Common myeloid progenitor, CD34-positive (primary cell): ENCODE results near the gene NACA.
"Not testable (repeated sequence)": the region's sequence is repeated elsewhere in the genome, so short reads cannot be mapped to it uniquely, and the experiment has no call there.

Source experiments
- CTCF ChIA-PET: fragments of 350-600 bp; sonication (Branson Sonifier 250); formaldehyde crosslinking; loops from one replicate; lab custom pipeline; 2021; ENCODE audit warnings: antibody characterized with exemption; lab: Charles Lee
- POLR2A ChIA-PET: fragments of 350-600 bp; sonication (Branson Sonifier 250); formaldehyde crosslinking; loops from one replicate; lab custom pipeline; 2021; ENCODE audit warnings: antibody characterized with exemption; lab: Charles Lee
- DNase-seq, 3 donors: peaks; one replicate each; pipeline versions ENCODE4 v3.0.0 to v3.0.0-alpha.2; 2013
- H3K27ac ChIP-seq, 2 experiments: 1 replicate in 1 of 2; 2 replicates in 1 of 2; pipeline ENCODE4 v1.7.0; 2013; ENCODE audit warnings: inconsistent platforms in 2 of 2, low read length in 2 of 2, mild to moderate bottlenecking in 2 of 2, low read depth in 1 of 2, moderate library complexity in 1 of 2; ENCODE audit not compliant: severe bottlenecking in 2 of 2, insufficient read depth in 1 of 2, poor library complexity in 1 of 2
- H3K27me3 ChIP-seq, 5 experiments: replicated peaks in 2 of 5; 1 replicate in 3 of 5; 2 replicates in 2 of 5; pipeline versions ENCODE4 v1.6.1 to v1.7.0; 2013; ENCODE audit warnings: low read length in 4 of 5, mild to moderate bottlenecking in 2 of 5, moderate library complexity in 2 of 5, inconsistent platforms in 1 of 5; ENCODE audit not compliant: insufficient read depth in 5 of 5, control insufficient read depth in 4 of 5
- H3K36me3 ChIP-seq, 4 experiments: 1 replicate in 2 of 4; 2 replicates in 2 of 4; pipeline versions ENCODE4 v1.6.1 to v1.7.0; 2013; ENCODE audit warnings: low read length in 3 of 4, control low read depth in 1 of 4, mild to moderate bottlenecking in 1 of 4; ENCODE audit not compliant: control insufficient read depth in 4 of 4, insufficient read depth in 4 of 4
- H3K4me1 ChIP-seq, 4 experiments: 1 replicate in 3 of 4; 2 replicates in 1 of 4; pipeline versions ENCODE4 v1.6.1 to v1.7.1; 2013; ENCODE audit warnings: low read length in 3 of 4, mild to moderate bottlenecking in 3 of 4, control low read depth in 1 of 4, inconsistent platforms in 1 of 4, moderate library complexity in 1 of 4; ENCODE audit not compliant: control insufficient read depth in 4 of 4, insufficient read depth in 4 of 4; ENCODE audit errors: control extremely low read depth in 1 of 4
- H3K4me3 ChIP-seq, 7 experiments: 1 replicate in 4 of 7; 2 replicates in 3 of 7; pipeline versions ENCODE4 v1.5.1 to v1.7.0; 2013; ENCODE audit warnings: mild to moderate bottlenecking in 7 of 7, low read length in 6 of 7, moderate library complexity in 6 of 7, inconsistent platforms in 2 of 7, low read depth in 2 of 7, control low read depth in 1 of 7; ENCODE audit not compliant: insufficient read depth in 4 of 7, control insufficient read depth in 1 of 7; ENCODE audit errors: extremely low read depth in 1 of 7
- H3K9me3 ChIP-seq, 5 experiments: 1 replicate in 4 of 5; 2 replicates in 1 of 5; pipeline versions ENCODE4 v1.6.1 to v1.7.1; 2013; ENCODE audit warnings: low read length in 4 of 5, mild to moderate bottlenecking in 2 of 5, inconsistent platforms in 1 of 5, low read depth in 1 of 5, moderate library complexity in 1 of 5; ENCODE audit not compliant: control insufficient read depth in 4 of 5, insufficient read depth in 2 of 5; ENCODE audit errors: control extremely low read depth in 1 of 5
- WGBS: methylation state at CpG from one replicate; pipeline ENCODE4 v1.1.5; 2013; ENCODE audit not compliant: insufficient coverage; 5-methylcytosine and 5-hydroxymethylcytosine counted together

The NACA gene

DNA sequence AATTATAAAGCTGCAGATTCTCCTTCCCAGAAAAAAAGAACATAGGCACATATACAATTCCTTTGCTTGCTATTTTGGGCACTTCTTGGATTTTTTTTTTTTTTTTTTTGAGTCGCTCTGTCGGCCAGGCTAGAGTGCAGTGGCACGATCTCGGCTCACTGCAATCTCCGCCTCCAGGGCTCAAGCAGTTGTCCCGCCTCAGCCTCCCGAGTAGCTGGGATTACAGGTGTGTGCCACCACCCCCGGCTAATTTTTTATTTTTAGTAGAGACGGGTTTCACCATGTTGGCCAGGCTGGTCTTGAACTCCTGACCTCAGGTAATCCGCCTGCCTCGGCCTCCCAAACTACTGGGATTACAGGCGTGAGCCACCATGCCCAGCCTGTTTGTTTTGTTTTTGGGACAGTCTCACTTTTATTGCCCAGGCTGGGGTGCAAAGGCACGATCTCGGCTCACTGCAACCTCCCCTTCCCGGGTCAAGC lies 1.1 kb upstream of the NACA start:
- H3K27me3 ChIP-seq, DNase-seq, H3K9me3 ChIP-seq: not testable (repeated sequence)
- POLR2A ChIA-PET = interaction anchor here (0.6 to 1.4 kb wide), 7 partner anchors 8 to 896 kb away, joined by 3 to 9 read pairs (median 5); partner anchors contain the start of gene PTGES3
- Histone ChIP-seq H3K4me3 (peak overlapping the region in 4 of 7 experiments; percentile 86 to 100 (median 98)), H3K4me1 (peaks cover 24 to 43% (median 40%) of the 10 kb centered on the region in 4 experiments), H3K27ac (peak overlapping the region in 1 of 2 experiments; percentile 96), H3K36me3 (peaks cover 2 to 48% (median 7%) of the 10 kb centered on the region in 4 experiments)
- WGBS = 95% methylated on average over 15 of the region's 15 CpGs
- CTCF ChIA-PET = interaction anchor here (0.6 to 3.1 kb wide), 6 partner anchors 10 to 90 kb away, joined by 3 to 8 read pairs (median 5); no protein-coding TSS in a partner anchor

- no peaks in the 10 kb centered on the region for H3K27me3 ChIP-seq
- peak overlapping the region; percentile 80 to 96 for H3K27ac ChIP-seq
- 94% methylated on average over 2 of the region's 7 CpGs for WGBS
- ChIA-PET POLR2A (interaction anchor here (0.6 to 1.4 kb wide), 9 partner anchors 8 to 896 kb away, joined by 3 to 9 read pairs (median 5); partner anchors contain the start of gene PTGES3), CTCF (interaction anchor here (0.6 to 3.1 kb wide), 5 partner anchors 11 to 89 kb away, joined by 3 to 8 read pairs (median 5); no protein-coding TSS in a partner anchor)
- H3K4me1 ChIP-seq = peaks cover 25 to 49% (median 45%) of the 10 kb centered on the region in 4 experiments
- peaks cover 2 to 49% (median 6%) of the 10 kb centered on the region in 4 experiments for H3K36me3 ChIP-seq
- DNase-seq = no peak
- peak overlapping the region in 6 of 7 experiments; percentile 86 to 100 (median 97) for H3K4me3 ChIP-seq
- H3K9me3 ChIP-seq = no peaks in the 10 kb centered on the region
Observed at GRCh38 chr12:56725723-56726102, 614 bp upstream of the NACA start.

GRCh38 chr12:56724701-56724971 lies 463 bp downstream of the NACA start:
- Histone ChIP-seq H3K4me3 (peak overlapping the region; percentile 78 to 100 (median 97)), H3K27ac (peak overlapping the region; percentile 90 to 96), H3K9me3 (no peaks in the 10 kb centered on the region), H3K27me3 (no peaks in the 10 kb centered on the region), H3K4me1 (peaks cover 35 to 59% (median 56%) of the 10 kb centered on the region in 4 experiments), H3K36me3 (peaks cover 2 to 52% (median 13%) of the 10 kb centered on the region in 4 experiments)
- WGBS = 0% methylated on average over 5 of the region's 9 CpGs
- ChIA-PET POLR2A (interaction anchor here (1.1 to 1.4 kb wide), 2 partner anchors 37 to 49 kb away, joined by 4 to 9 read pairs; partner anchors contain the start of gene PTGES3), CTCF (no interaction called here)
- DNase-seq = no peak

DNA sequence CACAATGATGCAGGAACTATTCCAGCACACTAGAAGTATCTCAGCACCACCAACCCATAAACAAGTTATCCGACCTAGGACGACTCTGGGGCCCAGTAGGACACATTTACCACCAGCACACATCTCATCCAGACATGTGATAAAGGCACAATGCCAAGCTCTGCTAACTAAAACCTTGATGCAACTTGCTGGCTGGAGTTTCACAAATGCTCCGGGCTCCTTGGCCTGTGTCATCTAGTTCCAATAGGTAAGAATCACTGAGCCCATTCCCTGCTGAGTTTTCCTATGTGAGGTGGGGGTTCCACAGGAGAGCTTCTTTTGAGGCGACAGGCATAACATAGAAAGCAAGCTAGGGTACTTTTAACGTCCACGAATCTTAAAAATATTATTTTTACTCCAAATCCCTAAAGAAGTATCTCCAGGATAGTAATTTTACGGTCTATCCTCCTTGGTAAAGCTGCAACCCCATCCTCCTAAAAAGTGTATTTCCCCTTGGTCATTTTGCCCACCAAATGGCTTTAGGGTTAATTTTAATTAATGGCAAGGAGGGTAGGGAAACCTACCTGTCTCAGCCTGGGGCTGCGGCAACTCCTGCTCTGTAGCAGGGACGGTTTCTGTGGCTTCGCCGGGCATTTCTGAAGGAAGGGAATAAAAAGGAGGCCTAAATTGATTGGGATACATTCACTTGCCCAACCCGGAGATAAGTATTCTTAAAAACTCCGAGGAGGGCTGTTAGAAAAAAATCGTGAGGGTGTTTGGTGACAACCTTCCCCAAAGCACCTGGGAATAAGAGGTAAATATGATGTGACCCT lies 1.0 kb downstream of the NACA start:
- CTCF ChIA-PET = interaction anchor here (1.1 to 1.8 kb wide), 3 partner anchors 35 to 87 kb away, joined by 3 to 4 read pairs (median 4); no protein-coding TSS in a partner anchor
- POLR2A ChIA-PET = interaction anchor here (0.7 to 1.1 kb wide), 2 partner anchors 48 to 302 kb away, joined by 4 read pairs; no protein-coding TSS in a partner anchor
- Histone ChIP-seq H3K36me3 (peaks cover 2 to 55% (median 18%) of the 10 kb centered on the region in 4 experiments), H3K27ac (peak overlapping the region; percentile 90 to 96), H3K4me1 (peaks cover 41 to 65% (median 61%) of the 10 kb centered on the region in 4 experiments), H3K27me3 (no peaks in the 10 kb centered on the region), H3K9me3 (no peaks in the 10 kb centered on the region), H3K4me3 (peak overlapping the region; percentile 78 to 100 (median 97))
- peak in 2 of 3 donors; percentile 31 to 36 for DNase-seq
- 0% methylated on average over 12 of the region's 14 CpGs for WGBS

DNA sequence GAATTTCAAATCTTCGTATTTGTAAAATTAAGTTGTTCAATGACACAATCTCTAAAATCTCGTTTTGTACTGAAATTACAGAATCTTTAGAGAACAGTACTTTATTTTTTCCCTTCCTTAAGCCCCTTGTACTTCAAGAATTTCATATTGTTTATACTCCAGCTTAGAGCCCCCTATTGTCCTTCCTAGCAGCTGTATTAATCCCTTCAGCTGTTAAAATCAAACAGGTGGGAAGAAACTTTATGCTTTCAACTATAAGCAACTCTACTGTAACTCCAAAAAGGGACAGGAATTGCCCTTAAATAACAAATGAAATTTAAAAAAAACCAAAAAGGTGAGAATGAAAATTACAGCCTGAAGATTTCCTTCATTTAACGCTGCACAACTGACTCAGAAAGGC lies 1.7 kb downstream of the NACA start:
- CTCF ChIA-PET = interaction anchor here (1.1 to 1.8 kb wide), 3 partner anchors 34 to 87 kb away, joined by 3 to 4 read pairs (median 4); no protein-coding TSS in a partner anchor
- no peaks in the 10 kb centered on the region for H3K9me3 ChIP-seq
- H3K4me3 ChIP-seq = peak overlapping the region in 6 of 7 experiments; percentile 86 to 100 (median 97)
- 0% methylated on average over 1 of the region's 3 CpGs for WGBS
- no peaks in the 10 kb centered on the region for H3K27me3 ChIP-seq
- DNase-seq = no peak
- H3K36me3 ChIP-seq = peaks cover 5 to 60% (median 17%) of the 10 kb centered on the region in 4 experiments
- peak overlapping the region; percentile 90 to 96 for H3K27ac ChIP-seq
- POLR2A ChIA-PET = no interaction called here
- peaks cover 46 to 72% (median 69%) of the 10 kb centered on the region in 4 experiments for H3K4me1 ChIP-seq

DNA sequence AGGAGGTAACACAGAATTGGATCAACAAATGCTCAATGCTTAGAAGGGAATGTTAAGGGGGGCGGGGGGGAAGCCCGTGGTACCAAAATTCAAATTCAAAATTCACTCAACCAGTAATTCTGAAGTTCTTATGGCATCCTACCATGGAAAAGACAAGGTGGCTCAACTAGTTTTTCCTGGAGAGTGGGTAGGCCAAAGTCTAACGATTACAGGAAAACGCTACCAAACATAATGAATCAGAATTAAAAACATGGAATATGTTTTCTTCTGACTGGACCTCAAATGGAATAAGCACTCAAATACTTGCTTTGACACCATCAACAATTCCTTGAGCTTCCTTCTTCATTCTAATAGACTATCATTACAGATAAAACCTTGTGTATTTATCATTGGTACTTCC lies 2.3 kb downstream of the NACA start:
- H3K27me3 ChIP-seq = no peaks in the 10 kb centered on the region
- peak overlapping the region; percentile 90 to 96 for H3K27ac ChIP-seq
- H3K9me3 ChIP-seq = no peaks in the 10 kb centered on the region
- H3K4me3 ChIP-seq = peak overlapping the region in 4 of 7 experiments; percentile 86 to 100 (median 96)
- H3K36me3 ChIP-seq = peaks cover 5 to 60% (median 17%) of the 10 kb centered on the region in 4 experiments
- no peak for DNase-seq
- CTCF ChIA-PET = interaction anchor here (1.1 to 1.8 kb wide), 3 partner anchors 34 to 86 kb away, joined by 3 to 4 read pairs (median 4); no protein-coding TSS in a partner anchor
- WGBS = no CpG with 5 or more reads among the region's 4 CpGs
- H3K4me1 ChIP-seq = peaks cover 46 to 76% (median 73%) of the 10 kb centered on the region in 4 experiments
- POLR2A ChIA-PET = no interaction called here
